ENCODE data around the gene MRM3.

GRCh38 chr17:828761-829160, 46.6 kb downstream of the MRM3 start:
- TF ChIP-seq CTCF (conservative IDR thresholded peaks at IDR 0.05; ENCODE audit: low read length): no peak
- TF ChIP-seq EZH2phosphoT487 (IDR thresholded peaks at IDR 0.05; ENCODE audit: borderline replicate concordance, low read depth, low read length): no peak
